Measurements from ENCODE around the gene SIAH2. TPM values are rescaled to one million over a fixed set of nuclear protein-coding genes. Genes with fewer than 3 reads are reported as not detected.

The SIAH2 gene
- polyA plus RNA-seq, 3 donors = 17.9 to 18.8 (median 18.4) TPM

- DNase-seq (ENCODE audit: extremely low read depth in 1 of 11, low read depth in 9 of 11, low spot score in 4 of 11) = no peak
Measured at GRCh38 chr3:150759947-150760346, 3.0 kb downstream of the SIAH2 start.

- DNase-seq (ENCODE audit: extremely low read depth in 1 of 11, low read depth in 9 of 11, low spot score in 4 of 11) = no peak
Measured at GRCh38 chr3:150759319-150759718, 3.6 kb downstream of the SIAH2 start.

GRCh38 chr3:150757768-150758167 is 5.2 kb downstream of the SIAH2 start:
- no peak for DNase-seq (ENCODE audit: extremely low read depth in 1 of 11, low read depth in 9 of 11, low spot score in 4 of 11)

- DNase-seq (ENCODE audit: extremely low read depth in 1 of 11, low read depth in 9 of 11, low spot score in 4 of 11) = no peak
Measured at GRCh38 chr3:150757364-150757763, 5.6 kb downstream of the SIAH2 start.

- DNase-seq (ENCODE audit: extremely low read depth in 1 of 11, low read depth in 9 of 11, low spot score in 4 of 11) = no peak
Measured at GRCh38 chr3:150756491-150757059, 6.4 kb downstream of the SIAH2 start.

- DNase-seq (ENCODE audit: extremely low read depth in 1 of 11, low read depth in 9 of 11, low spot score in 4 of 11) = no peak
Measured at GRCh38 chr3:150755902-150756301, 7.1 kb downstream of the SIAH2 start.

GRCh38 chr3:150754896-150755295 is 8.1 kb downstream of the SIAH2 start:
- DNase-seq (ENCODE audit: extremely low read depth in 1 of 11, low read depth in 9 of 11, low spot score in 4 of 11) = no peak

GRCh38 chr3:150751781-150752263 is 11.1 kb downstream of the SIAH2 start:
- DNase-seq (ENCODE audit: extremely low read depth in 1 of 11, low read depth in 9 of 11, low spot score in 4 of 11) = no peak

GRCh38 chr3:150749255-150749654 is 13.7 kb downstream of the SIAH2 start:
- no peak for DNase-seq (ENCODE audit: extremely low read depth in 1 of 11, low read depth in 9 of 11, low spot score in 4 of 11)

- no peak for DNase-seq (ENCODE audit: extremely low read depth in 1 of 11, low read depth in 9 of 11, low spot score in 4 of 11)
Measured at GRCh38 chr3:150748684-150749047, 14.3 kb downstream of the SIAH2 start.

- DNase-seq (ENCODE audit: extremely low read depth in 1 of 11, low read depth in 9 of 11, low spot score in 4 of 11) = no peak
Measured at GRCh38 chr3:150747886-150748683, 14.9 kb downstream of the SIAH2 start.

- no peak for DNase-seq (ENCODE audit: extremely low read depth in 1 of 11, low read depth in 9 of 11, low spot score in 4 of 11)
Measured at GRCh38 chr3:150746791-150747590, 16.0 kb downstream of the SIAH2 start.

GRCh38 chr3:150745832-150746231 is 17.1 kb downstream of the SIAH2 start:
- no peak for DNase-seq (ENCODE audit: extremely low read depth in 1 of 11, low read depth in 9 of 11, low spot score in 4 of 11)

- DNase-seq (ENCODE audit: extremely low read depth in 1 of 11, low read depth in 9 of 11, low spot score in 4 of 11) = no peak
Measured at GRCh38 chr3:150744919-150745211, 18.1 kb downstream of the SIAH2 start.

- no peak for DNase-seq (ENCODE audit: extremely low read depth in 1 of 11, low read depth in 9 of 11, low spot score in 4 of 11)
Measured at GRCh38 chr3:150744041-150744918, 18.7 kb downstream of the SIAH2 start.

- no peak for DNase-seq (ENCODE audit: extremely low read depth in 1 of 11, low read depth in 9 of 11, low spot score in 4 of 11)
Measured at GRCh38 chr3:150743508-150743907, 19.5 kb downstream of the SIAH2 start.

- DNase-seq (ENCODE audit: extremely low read depth in 1 of 11, low read depth in 9 of 11, low spot score in 4 of 11) = no peak
Measured at GRCh38 chr3:150742679-150743078, 20.3 kb downstream of the SIAH2 start.

- no peak for DNase-seq (ENCODE audit: extremely low read depth in 1 of 11, low read depth in 9 of 11, low spot score in 4 of 11)
Measured at GRCh38 chr3:150742141-150742523, 20.8 kb downstream of the SIAH2 start.

- DNase-seq (ENCODE audit: extremely low read depth in 1 of 11, low read depth in 9 of 11, low spot score in 4 of 11) = no peak
Measured at GRCh38 chr3:150741497-150742140, 21.4 kb downstream of the SIAH2 start.
